A673 (cell line): Measurements from ENCODE around the gene SPATA32. TPM values are rescaled to one million over a fixed set of nuclear protein-coding genes. Genes with fewer than 3 reads are reported as not detected.

Source experiments
- BruUV-seq: library from RNA; stranded (reverse); fragments of 400-500 nt; replicated peaks from 2 replicates; lab custom pipeline; 2021; lab: Mats Ljungman, UMichigan
- CTCF ChIA-PET: fragments of 300-600 bp; sonication (Branson Sonifier 250); formaldehyde crosslinking; loops from one replicate; lab custom pipeline; 2022; ENCODE audit warnings: antibody characterized with exemption; lab: Charles Lee
- POLR2A ChIA-PET: fragments of 300-600 bp; sonication (Branson Sonifier 250); formaldehyde crosslinking; loops from one replicate; lab custom pipeline; 2022; ENCODE audit warnings: antibody characterized with exemption; ENCODE audit not compliant: low non-redundant PET; lab: Charles Lee
- DNase-seq: peaks from one replicate; pipeline ENCODE4 v3.0.0-alpha.2; 2015; ENCODE audit warnings: low spot score
- H3K27ac ChIP-seq: fragments of 200-600 bp; sonication (generic); 2 replicates; pipeline ENCODE4 v1.5.1; 2016; ENCODE audit warnings: mixed run types, low read depth, mild to moderate bottlenecking, mixed read lengths, antibody characterized with exemption, low read length; ENCODE audit not compliant: poor library complexity, severe bottlenecking
- H3K27me3 ChIP-seq: fragments of 200-600 bp; sonication (generic); replicated peaks from 2 replicates; pipeline ENCODE4 v1.6.1; 2017; ENCODE audit warnings: mixed run types, low read depth, mild to moderate bottlenecking, mixed read lengths, antibody characterized with exemption, low read length; ENCODE audit not compliant: insufficient read depth, poor library complexity
- H3K36me3 ChIP-seq: fragments of 200-600 bp; sonication (generic); 2 replicates; pipeline ENCODE4 v1.6.1; 2016; ENCODE audit warnings: mixed run types, mild to moderate bottlenecking, mixed read lengths, antibody characterized with exemption, low read length; ENCODE audit not compliant: insufficient read depth, poor library complexity, severe bottlenecking
- H3K4me1 ChIP-seq: fragments of 200-600 bp; sonication (generic); 2 replicates; pipeline ENCODE4 v1.6.1; 2017; ENCODE audit warnings: mixed run types, mild to moderate bottlenecking, mixed read lengths, antibody characterized with exemption, low read length; ENCODE audit not compliant: insufficient read depth, poor library complexity, severe bottlenecking
- H3K4me3 ChIP-seq: fragments of 200-600 bp; sonication (generic); 2 replicates; pipeline ENCODE4 v1.5.1; 2016; ENCODE audit warnings: low read depth, mixed run types, mild to moderate bottlenecking, mixed read lengths, low read length; ENCODE audit not compliant: poor library complexity, severe bottlenecking
- H3K9me3 ChIP-seq: fragments of 200-600 bp; sonication (generic); 2 replicates; pipeline ENCODE4 v1.6.1; 2016; ENCODE audit warnings: mixed run types, low read depth, mild to moderate bottlenecking, mixed read lengths, antibody characterized with exemption, low read length; ENCODE audit not compliant: poor library complexity, severe bottlenecking
- CTCF ChIP-seq: fragments of 300-800, 200-600 bp; sonication (generic); conservative IDR thresholded peaks from 2 replicates; pipeline ENCODE4 v1.5.1; 2017; ENCODE audit warnings: low read depth, mild to moderate bottlenecking, antibody characterized with exemption, low read length, moderate library complexity, mixed read lengths
- EZH2 ChIP-seq: fragments of 200-600 bp; sonication (generic); IDR thresholded peaks from 2 replicates; pipeline ENCODE4 v1.6.1; 2017; ENCODE audit warnings: borderline replicate concordance, low read depth, mild to moderate bottlenecking, mixed read lengths, antibody characterized with exemption, low read length; ENCODE audit not compliant: poor library complexity, severe bottlenecking
- intact Hi-C: fragments of 100-400 bp; cut with micrococcal nuclease; formaldehyde crosslinking; loops from one replicate; pipeline ENCODE4 v1.10.0; 2022; ENCODE audit not compliant: unreplicated experiment
- total RNA-seq: library from RNA; stranded (reverse); gene quantifications from 2 replicates; pipeline ENCODE4 v1.2.3, GENCODE V29; 2021

The SPATA32 gene
- total RNA-seq, 1 experiment from 2014 or later, result not detected

DNA sequence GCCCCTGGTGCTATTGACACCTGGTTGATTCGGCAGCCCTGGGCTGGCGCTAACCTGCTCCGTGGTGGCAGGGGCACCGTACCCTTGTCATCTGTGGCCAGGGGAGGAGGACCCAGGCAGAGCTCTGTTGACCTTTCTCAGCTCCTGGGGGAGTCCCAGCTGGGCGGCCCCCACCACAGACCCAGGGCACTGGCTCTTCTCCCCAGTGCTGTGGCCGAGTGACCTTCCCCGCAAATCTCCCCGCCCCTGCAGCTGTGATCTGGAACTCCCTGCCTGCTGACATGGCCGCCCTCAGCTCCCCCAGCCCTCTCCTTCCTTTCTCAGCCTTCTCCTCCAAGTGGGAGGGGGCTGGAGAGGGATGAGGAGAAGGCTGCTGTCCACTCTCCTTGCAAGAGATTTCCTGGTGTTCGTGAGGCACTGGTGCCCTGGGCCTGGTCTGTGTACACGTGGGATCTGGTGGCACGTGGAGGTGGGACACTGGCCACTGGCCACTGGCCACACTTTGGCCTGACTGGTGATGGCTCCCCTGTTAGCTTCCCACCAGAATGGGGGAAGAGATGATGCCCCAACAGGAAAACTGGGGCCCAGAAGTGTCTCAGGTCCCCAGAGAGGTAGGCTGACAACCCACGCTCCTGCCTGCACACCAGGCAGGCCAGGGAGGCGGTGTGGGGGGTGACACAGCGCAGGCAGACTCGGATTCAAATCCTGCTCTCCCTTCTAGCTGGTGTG, 32.0 kb downstream of the SPATA32 start:
- ChIA-PET CTCF (interaction anchor here (0.6 kb wide), 1 partner anchor 26 kb away, joined by 7 read pairs; no protein-coding TSS in a partner anchor), POLR2A (no interaction called here)
- no peak for DNase-seq
- Histone ChIP-seq H3K4me3 (no peak overlapping the region), H3K27ac (no peak overlapping the region), H3K9me3 (no peaks in the 10 kb centered on the region), H3K4me1 (peaks cover 5% of the 10 kb centered on the region), H3K36me3 (no peaks in the 10 kb centered on the region), H3K27me3 (no peaks in the 10 kb centered on the region)
- intact Hi-C loops, result no loop called here
- no TSS peak for BruUV-seq
- TF ChIP-seq EZH2 (no peak), CTCF (no peak)

GRCh38 chr17:45228763-45229539, 32.9 kb downstream of the SPATA32 start:
- no TSS peak for BruUV-seq
- no peaks in the 10 kb centered on the region for H3K9me3 ChIP-seq
- peaks cover 5% of the 10 kb centered on the region for H3K4me1 ChIP-seq
- intact Hi-C loops, result no loop called here
- POLR2A ChIA-PET, result no interaction called here
- DNase-seq, result peak; percentile 42
- no peak overlapping the region for H3K4me3 ChIP-seq
- peak overlapping the region; percentile 37 for H3K27ac ChIP-seq
- CTCF ChIA-PET, result interaction anchor here (0.6 kb wide), 1 partner anchor 71 kb away, joined by 3 read pairs; no protein-coding TSS in a partner anchor
- TF ChIP-seq CTCF, result no peak
- TF ChIP-seq EZH2, result no peak
- no peaks in the 10 kb centered on the region for H3K27me3 ChIP-seq
- H3K36me3 ChIP-seq, result no peaks in the 10 kb centered on the region

DNA sequence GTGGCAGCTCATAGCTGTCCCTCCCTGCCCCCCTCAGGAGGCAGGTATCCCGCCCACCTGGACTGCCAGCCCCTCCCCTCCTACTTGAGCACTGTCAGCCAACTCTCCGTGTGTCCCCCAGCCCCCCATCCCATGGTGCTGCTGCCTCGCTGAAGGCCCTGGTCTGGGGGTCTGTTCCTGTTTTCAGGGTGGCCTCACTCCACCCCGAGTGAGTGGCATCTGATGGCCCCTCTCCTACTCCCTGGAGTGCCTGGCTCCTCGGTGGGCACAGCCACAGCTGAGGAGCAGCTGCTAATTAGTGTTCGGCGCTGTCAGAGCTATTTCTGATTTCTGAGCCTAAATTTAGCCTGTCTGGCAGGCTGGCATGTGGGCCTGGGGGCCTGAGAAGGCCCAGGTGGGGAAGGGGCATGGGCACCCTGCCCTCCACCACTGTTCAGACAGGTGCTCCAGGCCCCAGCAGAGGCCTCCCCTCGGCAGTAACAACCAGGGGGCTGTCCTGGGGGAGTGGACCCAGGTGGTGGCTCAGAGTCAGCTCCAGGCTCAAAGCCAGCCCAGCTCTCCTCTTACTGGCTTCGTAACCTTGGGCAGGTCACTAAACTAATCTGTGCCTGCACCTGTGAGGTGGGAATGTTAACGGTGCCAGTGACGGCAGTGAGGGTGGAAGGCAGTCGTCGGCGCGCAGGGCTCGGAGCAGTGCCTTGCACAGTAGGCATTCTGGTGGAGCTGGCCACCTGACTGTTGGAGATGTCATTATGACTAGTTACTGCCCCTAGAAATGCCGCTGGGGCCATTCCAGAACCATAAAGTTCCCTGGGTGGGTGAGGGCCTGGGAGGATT, 33.8 kb downstream of the SPATA32 start:
- TF ChIP-seq CTCF (no peak), EZH2 (no peak)
- CTCF ChIA-PET, result no interaction called here
- no peak for DNase-seq
- no peaks in the 10 kb centered on the region for H3K36me3 ChIP-seq
- H3K9me3 ChIP-seq, result no peaks in the 10 kb centered on the region
- BruUV-seq, result no TSS peak
- no peak overlapping the region for H3K27ac ChIP-seq
- H3K4me3 ChIP-seq, result no peak overlapping the region
- peaks cover 5% of the 10 kb centered on the region for H3K4me1 ChIP-seq
- H3K27me3 ChIP-seq, result no peaks in the 10 kb centered on the region
- POLR2A ChIA-PET, result no interaction called here
- intact Hi-C loops, result no loop called here
